Measurements from ENCODE around the gene SPOCK1.

GRCh38 chr5:137281201-137281600 lies 217.9 kb downstream of the SPOCK1 start:
- TF ChIP-seq CTCF (IDR thresholded peaks at IDR 0.05 in 2 of 3, conservative IDR thresholded peaks at IDR 0.05 in 1 of 3; ENCODE audit: borderline replicate concordance in 1 of 3, insufficient read depth in 1 of 3, low read depth in 2 of 3, low read length in 2 of 3) (no peak), ZNF274 (IDR thresholded peaks at IDR 0.05; ENCODE audit: low read depth, low read length) (no peak), EZH2 (IDR thresholded peaks at IDR 0.05) (no peak), POLR2A (IDR thresholded peaks at IDR 0.05; ENCODE audit: borderline replicate concordance, extremely low read depth, insufficient read depth, insufficient read length) (no peak), POLR2AphosphoS5 (IDR thresholded peaks at IDR 0.05; ENCODE audit: low read depth, low read length) (no peak), YY1 (IDR thresholded peaks at IDR 0.05; ENCODE audit: extremely low read depth, insufficient replicate concordance, low read depth, low read length) (no peak), CEBPB (IDR thresholded peaks at IDR 0.05; ENCODE audit: low read depth) (no peak), REST (IDR thresholded peaks at IDR 0.05; ENCODE audit: low read depth) (no peak), RAD21 (IDR thresholded peaks at IDR 0.05; ENCODE audit: low read depth) (no peak), ZFX (IDR thresholded peaks at IDR 0.05) (no peak), EZH2phosphoT487 (IDR thresholded peaks at IDR 0.05; ENCODE audit: borderline replicate concordance) (no peak)

All from HCT116 (cell line).